ENCODE results near the gene PPL. TPM values are rescaled to one million over a fixed set of nuclear protein-coding genes. Genes with fewer than 3 reads are reported as not detected.
"Not testable (repeated sequence)": the region's sequence is repeated elsewhere in the genome, so short reads cannot be mapped to it uniquely, and the experiment has no call there.

PPL gene
- total RNA-seq, 1 experiment from 2014 or later: 0.22 TPM

GRCh38 chr16:4945560-4946502 is 8.9 kb upstream of the PPL start:
- Histone ChIP-seq H3K36me3 (no peaks in the 10 kb centered on the region), H3K27ac (no peak overlapping the region), H3K27me3 (no peaks in the 10 kb centered on the region), H3K4me3 (no peak overlapping the region), H3K9me3 (replicated peaks) (no peaks in the 10 kb centered on the region), H3K4me1 (peaks cover 39% of the 10 kb centered on the region)
- peak; percentile 54 for DNase-seq

- H3K27ac ChIP-seq: peak overlapping the region; percentile 81
- no peak overlapping the region for H3K4me3 ChIP-seq
- DNase-seq: peak; percentile 97 to 98
- no peaks in the 10 kb centered on the region for H3K9me3 ChIP-seq (replicated peaks)
- H3K36me3 ChIP-seq: no peaks in the 10 kb centered on the region
- no peaks in the 10 kb centered on the region for H3K27me3 ChIP-seq
- H3K4me1 ChIP-seq: peaks cover 47% of the 10 kb centered on the region
Observed at GRCh38 chr16:4944333-4945281, 7.7 kb upstream of the PPL start.

GRCh38 chr16:4942481-4942880 is 5.5 kb upstream of the PPL start:
- no peak for DNase-seq
- Histone ChIP-seq H3K4me1 (peaks cover 42% of the 10 kb centered on the region), H3K4me3 (no peak overlapping the region), H3K27me3 (no peaks in the 10 kb centered on the region), H3K36me3 (no peaks in the 10 kb centered on the region), H3K9me3 (replicated peaks) (no peaks in the 10 kb centered on the region), H3K27ac (peak overlapping the region; percentile 81)

GRCh38 chr16:4940719-4941118 is 3.8 kb upstream of the PPL start:
- Histone ChIP-seq H3K27me3 (peaks cover 3% of the 10 kb centered on the region; the same call in 1 of the 2 replicates), H3K4me3 (no peak overlapping the region), H3K9me3 (replicated peaks) (no peaks in the 10 kb centered on the region), H3K36me3 (no peaks in the 10 kb centered on the region), H3K4me1 (peaks cover 40% of the 10 kb centered on the region), H3K27ac (no peak overlapping the region)
- no peak for DNase-seq

- H3K27ac ChIP-seq: no peak overlapping the region
- no peak for DNase-seq
- peaks cover 19% of the 10 kb centered on the region for H3K27me3 ChIP-seq
- H3K9me3 ChIP-seq (replicated peaks): no peaks in the 10 kb centered on the region
- no peak overlapping the region for H3K4me3 ChIP-seq
- no peaks in the 10 kb centered on the region for H3K36me3 ChIP-seq
- H3K4me1 ChIP-seq: peaks cover 22% of the 10 kb centered on the region
Observed at GRCh38 chr16:4938683-4939030, 1.7 kb upstream of the PPL start.

GRCh38 chr16:4937782-4938682 is 1.1 kb upstream of the PPL start:
- no peak overlapping the region for H3K4me3 ChIP-seq
- H3K27me3 ChIP-seq: peaks cover 21% of the 10 kb centered on the region
- H3K4me1 ChIP-seq: peaks cover 19% of the 10 kb centered on the region
- no peak overlapping the region for H3K27ac ChIP-seq
- H3K9me3 ChIP-seq (replicated peaks): no peaks in the 10 kb centered on the region
- DNase-seq: no peak
- H3K36me3 ChIP-seq: no peaks in the 10 kb centered on the region

- H3K27me3 ChIP-seq: peaks cover 24% of the 10 kb centered on the region
- no peak overlapping the region for H3K27ac ChIP-seq
- no peaks in the 10 kb centered on the region for H3K36me3 ChIP-seq
- peaks cover 12% of the 10 kb centered on the region; the same call in 1 of the 2 replicates for H3K4me1 ChIP-seq
- H3K9me3 ChIP-seq (replicated peaks): no peaks in the 10 kb centered on the region
- DNase-seq: no peak
- no peak overlapping the region for H3K4me3 ChIP-seq
Observed at GRCh38 chr16:4936181-4936990, 562 bp downstream of the PPL start.

- H3K27me3 ChIP-seq: peaks cover 24% of the 10 kb centered on the region
- no peak overlapping the region for H3K4me3 ChIP-seq
- no peak overlapping the region for H3K27ac ChIP-seq
- H3K4me1 ChIP-seq: peaks cover 4% of the 10 kb centered on the region; the same call in 1 of the 2 replicates
- DNase-seq: no peak
- no peaks in the 10 kb centered on the region for H3K9me3 ChIP-seq (replicated peaks)
- H3K36me3 ChIP-seq: no peaks in the 10 kb centered on the region
Observed at GRCh38 chr16:4935241-4935855, 1.6 kb downstream of the PPL start.

GRCh38 chr16:4934591-4934990 is 2.4 kb downstream of the PPL start:
- H3K27ac ChIP-seq: no peak overlapping the region

GRCh38 chr16:4933871-4934395 is 3.0 kb downstream of the PPL start:
- Histone ChIP-seq H3K27me3 (peaks cover 24% of the 10 kb centered on the region), H3K4me1 (no peaks in the 10 kb centered on the region), H3K4me3 (no peak overlapping the region), H3K9me3 (replicated peaks) (no peaks in the 10 kb centered on the region), H3K36me3 (no peaks in the 10 kb centered on the region), H3K27ac (no peak overlapping the region)
- DNase-seq: no peak

More at GRCh38 chr16:4934591-4934990, 2.4 kb downstream of the PPL start:
- Histone ChIP-seq H3K4me3 (no peak overlapping the region), H3K27me3 (peaks cover 24% of the 10 kb centered on the region), H3K4me1 (no peaks in the 10 kb centered on the region), H3K9me3 (replicated peaks) (no peaks in the 10 kb centered on the region), H3K36me3 (no peaks in the 10 kb centered on the region)
- DNase-seq: no peak

- no peak overlapping the region for H3K27ac ChIP-seq
- no peak for DNase-seq
- no peaks in the 10 kb centered on the region for H3K4me1 ChIP-seq
- H3K36me3 ChIP-seq: no peaks in the 10 kb centered on the region
- H3K27me3 ChIP-seq: peaks cover 24% of the 10 kb centered on the region
- H3K4me3 ChIP-seq: no peak overlapping the region
- no peaks in the 10 kb centered on the region for H3K9me3 ChIP-seq (replicated peaks)
Observed at GRCh38 chr16:4933433-4933832, 3.5 kb downstream of the PPL start.

- no peak overlapping the region for H3K4me3 ChIP-seq
- H3K27me3 ChIP-seq: peaks cover 24% of the 10 kb centered on the region
- H3K9me3 ChIP-seq (replicated peaks): peaks cover 11% of the 10 kb centered on the region
- no peaks in the 10 kb centered on the region for H3K4me1 ChIP-seq
- H3K36me3 ChIP-seq: no peaks in the 10 kb centered on the region
- no peak for DNase-seq
- no peak overlapping the region for H3K27ac ChIP-seq
Observed at GRCh38 chr16:4931381-4931780, 5.6 kb downstream of the PPL start.

GRCh38 chr16:4929619-4930018 is 7.3 kb downstream of the PPL start:
- H3K27ac ChIP-seq, H3K4me1 ChIP-seq, DNase-seq, H3K4me3 ChIP-seq, H3K36me3 ChIP-seq: not testable (repeated sequence)
- Histone ChIP-seq H3K27me3 (peaks cover 12% of the 10 kb centered on the region), H3K9me3 (replicated peaks) (peaks cover 13% of the 10 kb centered on the region)

Data from SJCRH30 (cell line).